ENCODE measurements around the gene NOCT. TPM values are rescaled to one million over a fixed set of nuclear protein-coding genes. Genes with fewer than 3 reads are reported as not detected.

The NOCT gene
- total and polyA plus RNA-seq, 2 donors, result 1.4 to 5.9 TPM

GRCh38 chr4:139083956-139084803 lies 68.6 kb downstream of the NOCT start:
- no peaks in the 10 kb centered on the region for H3K36me3 ChIP-seq (ENCODE audit: insufficient read depth)
- no peaks in the 10 kb centered on the region for H3K4me1 ChIP-seq (ENCODE audit: insufficient read depth)
- peak overlapping the region; percentile 91 for H3K27ac ChIP-seq (ENCODE audit: low read depth)
- peak; percentile 69 for DNase-seq (ENCODE audit: extremely low spot score)
- peak overlapping the region; percentile 62 for H3K4me3 ChIP-seq (ENCODE audit: low read depth, low read length)
- under 1% methylated on average over 68 of the region's 68 CpGs for WGBS

GRCh38 chr4:139084804-139085093 lies 69.2 kb downstream of the NOCT start:
- peak overlapping the region; percentile 80 for H3K27ac ChIP-seq (ENCODE audit: low read depth)
- WGBS, result 2% methylated on average over 2 of the region's 2 CpGs
- peak overlapping the region; percentile 62 for H3K4me3 ChIP-seq (ENCODE audit: low read depth, low read length)
- no peaks in the 10 kb centered on the region for H3K36me3 ChIP-seq (ENCODE audit: insufficient read depth)
- no peaks in the 10 kb centered on the region for H3K4me1 ChIP-seq (ENCODE audit: insufficient read depth)
- peak; percentile 29 for DNase-seq (ENCODE audit: extremely low spot score)

- no peak for DNase-seq (ENCODE audit: extremely low spot score)
- WGBS, result 44% methylated on average over 5 of the region's 5 CpGs
- H3K36me3 ChIP-seq (ENCODE audit: insufficient read depth), result no peaks in the 10 kb centered on the region
- no peak overlapping the region for H3K27ac ChIP-seq (ENCODE audit: low read depth)
- no peaks in the 10 kb centered on the region for H3K4me1 ChIP-seq (ENCODE audit: insufficient read depth)
- H3K4me3 ChIP-seq (ENCODE audit: low read depth, low read length), result no peak overlapping the region
These were observed 69.6 kb downstream of the NOCT start for GRCh38 chr4:139085141-139085540.

- H3K4me3 ChIP-seq (ENCODE audit: low read depth, low read length), result no peak overlapping the region
- DNase-seq (ENCODE audit: extremely low spot score), result no peak
- 81% methylated on average over 12 of the region's 12 CpGs for WGBS
- H3K36me3 ChIP-seq (ENCODE audit: insufficient read depth), result no peaks in the 10 kb centered on the region
- H3K4me1 ChIP-seq (ENCODE audit: insufficient read depth), result no peaks in the 10 kb centered on the region
- H3K27ac ChIP-seq (ENCODE audit: low read depth), result no peak overlapping the region
These were observed 76.7 kb downstream of the NOCT start for GRCh38 chr4:139092271-139092670.

Small RNAs within 50 kb of the gene (small RNA-seq; reads per million reads assigned to genes)
- not detected for gene RNU6-531P

Other genes starting within 250 kb of the NOCT start
- 136 TPM for gene ELF2, start 161.4 kb downstream of the NOCT start, total RNA-seq
- gene ELF2, start 161.4 kb downstream of the NOCT start, polyA plus RNA-seq, result 29.6 TPM